AG20443 (cell line): ENCODE measurements around the gene MCF2L.

Experiments
- DNase-seq: peaks from one replicate; pipeline ENCODE4 v3.0.0; 2012; ENCODE audit warnings: low spot score, mixed read lengths

The MCF2L gene

GRCh38 chr13:113113846-113114271 lies 144.8 kb downstream of the MCF2L start:
- DNase-seq = no peak

GRCh38 chr13:113114511-113115362 lies 145.7 kb downstream of the MCF2L start:
- no peak for DNase-seq

DNA sequence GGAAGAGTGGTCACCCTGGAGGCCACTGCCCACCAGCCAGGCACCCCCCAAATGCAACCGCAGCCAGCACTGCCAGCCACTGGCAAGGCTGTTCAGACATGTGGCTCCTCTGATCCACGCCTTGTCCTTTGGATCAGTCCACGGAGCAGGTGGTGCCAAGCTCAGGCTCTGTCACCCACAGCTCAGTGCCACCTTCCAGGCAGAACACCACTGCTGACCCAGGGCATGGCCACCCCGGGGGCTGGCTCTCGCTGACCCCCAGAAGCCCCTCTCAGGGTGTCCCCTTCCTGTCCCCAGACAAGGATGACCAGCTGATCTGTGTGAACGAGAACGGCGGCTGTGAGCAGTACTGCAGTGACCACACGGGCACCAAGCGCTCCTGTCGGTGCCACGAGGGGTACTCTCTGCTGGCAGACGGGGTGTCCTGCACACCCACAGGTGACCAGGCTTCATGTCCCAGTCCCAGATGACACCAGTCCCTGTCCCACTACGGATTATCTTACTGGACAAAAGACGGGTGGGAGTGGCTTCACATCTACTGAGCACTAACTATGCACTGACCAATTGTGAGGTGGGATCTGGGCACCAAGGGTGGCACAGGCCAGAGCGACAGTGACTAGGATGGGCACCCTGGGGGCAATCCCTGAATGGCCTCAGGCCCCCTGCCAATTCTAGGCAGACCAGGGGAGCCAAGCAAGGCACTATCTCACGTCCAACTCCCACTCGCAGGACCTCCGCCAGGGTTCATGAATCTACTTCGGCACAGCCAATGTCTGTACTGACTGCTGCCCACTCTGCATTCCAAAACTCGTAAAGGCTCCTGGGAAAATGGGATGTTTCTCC lies 146.6 kb downstream of the MCF2L start:
- DNase-seq = no peak

GRCh38 chr13:113116206-113116800 lies 147.3 kb downstream of the MCF2L start:
- no peak for DNase-seq

GRCh38 chr13:113116871-113117271 lies 147.9 kb downstream of the MCF2L start:
- no peak for DNase-seq

DNA sequence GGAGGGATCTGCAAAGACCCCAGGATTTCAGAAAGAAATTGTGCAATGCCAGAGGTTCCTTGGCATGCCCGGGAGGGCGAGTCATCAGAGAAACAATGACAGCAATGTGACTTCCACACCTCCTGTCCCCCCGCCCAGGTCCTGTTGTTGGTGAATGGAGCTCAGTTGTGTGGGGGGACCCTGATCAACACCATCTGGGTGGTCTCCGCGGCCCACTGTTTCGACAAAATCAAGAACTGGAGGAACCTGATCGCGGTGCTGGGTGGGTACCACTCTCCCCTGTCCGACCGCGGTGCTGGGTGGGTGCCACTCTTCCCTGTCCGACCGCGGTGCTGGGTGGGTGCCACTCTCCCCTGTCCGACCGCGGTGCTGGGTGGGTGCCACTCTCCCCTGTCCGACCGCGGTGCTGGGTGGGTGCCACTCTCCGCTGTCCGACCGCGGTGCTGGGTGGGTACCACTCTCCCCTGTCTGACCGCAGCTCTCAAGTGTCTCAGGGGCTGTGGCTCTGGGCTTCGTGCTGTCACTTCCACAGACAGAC lies 148.4 kb downstream of the MCF2L start:
- peak; percentile 68 for DNase-seq

GRCh38 chr13:113117911-113118260 lies 148.9 kb downstream of the MCF2L start:
- no peak for DNase-seq

GRCh38 chr13:113118261-113119021 lies 149.4 kb downstream of the MCF2L start:
- no peak for DNase-seq

GRCh38 chr13:113119166-113119821 lies 150.3 kb downstream of the MCF2L start:
- DNase-seq = no peak

GRCh38 chr13:113119822-113120189 lies 150.8 kb downstream of the MCF2L start:
- DNase-seq = no peak

- no peak for DNase-seq
Observed at GRCh38 chr13:113120300-113121182, 151.5 kb downstream of the MCF2L start.

GRCh38 chr13:113121183-113121927 lies 152.3 kb downstream of the MCF2L start:
- no peak for DNase-seq

DNA sequence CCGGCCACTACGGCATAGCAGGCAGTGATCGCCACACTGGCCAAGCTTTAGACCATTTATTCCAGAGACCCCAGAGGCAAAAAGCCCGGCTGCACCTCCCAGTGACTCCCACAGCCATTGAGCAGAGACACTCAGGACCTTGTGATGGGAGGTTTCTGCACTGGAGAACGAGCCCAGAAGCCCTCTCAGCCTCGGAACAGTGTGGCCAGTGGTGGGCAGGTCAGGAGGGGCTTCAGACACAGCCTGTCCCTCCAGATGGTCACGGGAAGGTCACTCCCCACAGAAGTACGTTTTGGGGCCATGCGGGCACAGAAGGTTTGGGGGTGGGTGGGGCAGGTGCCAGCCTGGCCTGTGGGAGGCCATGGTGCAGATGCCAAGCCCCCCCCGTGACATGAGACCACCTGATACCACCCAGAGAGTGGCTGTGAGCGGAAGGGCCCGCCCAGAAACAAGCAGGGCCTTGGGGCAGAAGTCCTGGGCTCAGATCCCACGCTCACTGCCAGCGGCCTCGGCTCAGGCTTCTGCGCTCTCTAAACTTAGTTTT lies 153.0 kb downstream of the MCF2L start:
- no peak for DNase-seq

- DNase-seq = peak; percentile 92
Observed at GRCh38 chr13:113122550-113123225, 153.7 kb downstream of the MCF2L start, which contains the start of gene F10. TSS of gene F10 (plus strand) at chr13:113122799. CDS start at chr13:113122856, 57 bp downstream.

GRCh38 chr13:113123226-113124201 lies 154.5 kb downstream of the MCF2L start:
- DNase-seq = peak; percentile 64

DNA sequence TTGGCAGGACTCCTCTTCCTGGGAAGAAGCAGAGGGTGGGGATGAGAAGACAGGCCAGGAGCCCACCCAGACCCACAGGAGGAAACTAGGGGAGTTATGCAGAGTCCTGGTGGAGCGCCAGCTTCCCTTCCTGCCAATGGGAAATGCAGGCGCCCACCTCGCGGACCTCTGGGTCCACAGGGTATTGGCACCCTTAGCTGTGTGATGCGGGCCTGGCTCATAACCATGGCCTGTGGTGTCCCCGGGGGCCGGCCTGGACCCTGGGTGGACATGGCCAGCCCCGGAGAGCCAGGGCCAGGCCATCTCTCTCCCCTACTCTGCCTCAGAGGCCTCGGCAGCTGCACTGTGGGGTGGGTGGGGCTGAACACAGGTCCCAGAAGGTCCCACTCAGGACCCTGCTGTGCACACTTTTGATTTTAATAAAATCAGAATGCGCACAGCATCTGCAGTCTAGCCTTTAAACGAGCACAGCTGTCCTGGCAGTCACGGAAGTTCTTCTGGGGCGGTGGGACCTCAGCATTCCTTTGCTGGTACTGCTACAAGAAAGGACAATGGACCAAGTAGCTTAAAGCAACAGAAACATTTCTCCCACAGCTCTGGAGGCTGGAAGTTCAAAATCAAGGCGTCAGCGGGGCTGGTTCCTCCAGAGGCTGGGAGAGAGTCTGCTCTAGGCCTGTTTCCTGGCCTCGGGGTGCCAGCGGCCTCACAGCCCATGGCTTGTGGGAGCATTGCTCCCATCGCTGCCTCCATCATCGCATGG lies 155.4 kb downstream of the MCF2L start:
- DNase-seq = no peak
